OCI-LY3 (cell line): ENCODE data around the gene ITPKB.

Experiments
- EZH2phosphoT487 ChIP-seq: fragments of 200-600 bp; shearing (Covaris generic); IDR thresholded peaks from 2 replicates; pipeline ENCODE4 v1.6.1; 2018; ENCODE audit warnings: antibody characterized with exemption, mixed run types, low read depth
- TF ChIP-seq, protein P1 (sequence below): fragments of 200-600, 300-600 bp; sonication (generic); IDR thresholded peaks from 2 replicates; pipeline ENCODE4 v1.5.1; 2014; ENCODE audit warnings: antibody characterized with exemption, low read length, low read depth

DNA sequence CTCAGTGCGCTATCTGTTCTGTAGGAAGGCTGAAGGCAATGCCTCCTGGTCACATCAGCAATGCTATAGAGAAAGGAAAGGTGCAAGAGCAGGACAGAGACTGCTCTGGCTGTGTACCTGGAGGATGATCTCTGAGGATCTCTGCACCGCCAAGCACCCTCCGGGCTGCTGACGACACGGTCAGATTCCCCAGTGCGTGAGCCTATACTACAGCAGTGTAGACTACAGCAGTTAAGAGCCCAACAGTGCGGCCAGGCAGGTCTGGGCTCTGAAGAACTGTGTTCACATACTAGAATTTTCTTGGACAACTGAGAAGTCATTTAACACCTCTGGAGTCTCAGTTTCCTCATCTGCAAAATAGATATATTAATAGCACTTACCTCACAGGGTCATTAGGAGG is 39.9 kb downstream of the ITPKB start:
- TF ChIP-seq, protein P1, sequence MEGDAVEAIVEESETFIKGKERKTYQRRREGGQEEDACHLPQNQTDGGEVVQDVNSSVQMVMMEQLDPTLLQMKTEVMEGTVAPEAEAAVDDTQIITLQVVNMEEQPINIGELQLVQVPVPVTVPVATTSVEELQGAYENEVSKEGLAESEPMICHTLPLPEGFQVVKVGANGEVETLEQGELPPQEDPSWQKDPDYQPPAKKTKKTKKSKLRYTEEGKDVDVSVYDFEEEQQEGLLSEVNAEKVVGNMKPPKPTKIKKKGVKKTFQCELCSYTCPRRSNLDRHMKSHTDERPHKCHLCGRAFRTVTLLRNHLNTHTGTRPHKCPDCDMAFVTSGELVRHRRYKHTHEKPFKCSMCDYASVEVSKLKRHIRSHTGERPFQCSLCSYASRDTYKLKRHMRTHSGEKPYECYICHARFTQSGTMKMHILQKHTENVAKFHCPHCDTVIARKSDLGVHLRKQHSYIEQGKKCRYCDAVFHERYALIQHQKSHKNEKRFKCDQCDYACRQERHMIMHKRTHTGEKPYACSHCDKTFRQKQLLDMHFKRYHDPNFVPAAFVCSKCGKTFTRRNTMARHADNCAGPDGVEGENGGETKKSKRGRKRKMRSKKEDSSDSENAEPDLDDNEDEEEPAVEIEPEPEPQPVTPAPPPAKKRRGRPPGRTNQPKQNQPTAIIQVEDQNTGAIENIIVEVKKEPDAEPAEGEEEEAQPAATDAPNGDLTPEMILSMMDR = no peak
- TF ChIP-seq EZH2phosphoT487 = no peak
